ENCODE results near the gene FIGNL2. TPM values are rescaled to one million over a fixed set of nuclear protein-coding genes. Genes with fewer than 3 reads are reported as not detected.

The FIGNL2 gene
- total and polyA plus RNA-seq, 9 of the 15 experiments (the other 6 are each of a cell fraction or from before 2014, with no cell fraction given) = 0.01 TPM; not detected in 8

DNA sequence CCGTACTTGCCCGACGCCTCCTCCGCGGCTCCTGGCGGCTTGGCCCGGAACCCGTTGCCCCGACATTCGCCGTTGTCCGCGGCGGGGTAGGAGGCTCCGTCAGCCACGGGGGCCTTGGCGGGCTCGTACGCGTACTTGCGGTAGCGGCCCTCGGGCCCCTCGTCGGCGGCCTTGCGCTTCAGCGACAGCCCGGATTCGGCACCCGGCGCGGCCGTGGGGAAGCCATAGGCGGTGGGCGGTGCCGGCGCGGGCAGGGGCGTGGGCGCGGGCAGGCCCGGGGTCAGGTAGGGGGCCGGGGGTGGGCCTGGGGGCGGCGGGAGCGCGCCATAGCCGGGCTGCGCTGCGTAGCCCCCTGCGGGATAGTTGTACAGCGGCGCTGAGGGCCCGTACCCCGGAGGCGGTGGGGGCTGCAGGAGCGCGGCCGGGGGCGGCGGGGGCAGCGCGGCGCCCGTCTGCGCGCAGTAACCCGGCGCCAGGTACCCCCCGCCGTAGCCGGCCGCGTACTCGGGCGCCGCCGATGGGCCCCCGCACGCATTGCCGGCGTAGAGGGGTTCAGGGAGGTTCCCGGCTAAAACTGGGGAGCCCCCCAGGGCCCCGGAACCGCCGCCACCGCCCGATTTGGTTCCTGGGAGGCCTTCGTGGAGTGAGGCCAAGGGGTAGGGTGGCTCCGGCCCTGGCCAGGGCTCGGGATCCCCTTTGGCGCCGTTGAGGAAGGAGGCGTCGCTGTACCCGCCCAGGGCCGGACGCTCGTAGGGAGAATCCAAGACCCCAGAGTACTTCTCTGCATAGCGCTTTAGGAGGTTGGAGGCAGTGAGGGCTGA, 26.9 kb downstream of the FIGNL2 start:
- no peak for DNase-seq (ENCODE audit: extremely low read depth in 1 of 4, low spot score in 3 of 4)
- H3K4me2 ChIP-seq (ENCODE audit: insufficient read depth, low read length) = no peak overlapping the region
- no peak for ATAC-seq
- H3K27me3 ChIP-seq (ENCODE audit: control insufficient read depth in 2 of 2, insufficient read depth in 2 of 2, low read length in 2 of 2) = peaks cover 5 to 69% of the 10 kb centered on the region in 2 experiments; a peak in 4 of 5 replicates
- H3K27ac ChIP-seq (ENCODE audit: extremely low read depth, low read depth, low read length) = no peak overlapping the region
- H3K9me3 ChIP-seq (replicated peaks; ENCODE audit: control insufficient read depth, insufficient read depth, low read depth, low read length) = no peaks in the 10 kb centered on the region
- H3K4me1 ChIP-seq (replicated peaks in 1 of 2; ENCODE audit: control insufficient read depth in 2 of 2, insufficient read depth in 2 of 2, low read length in 2 of 2) = peaks cover 0 to 19% of the 10 kb centered on the region in 2 experiments; a peak in 2 of 5 replicates
- FAIRE-seq = no peak
- 72% methylated on average over 13 of the region's 101 CpGs for WGBS (ENCODE audit: insufficient coverage, low coverage, missing lambda C conversion rate)
- in situ Hi-C loops (cut with MboI) = no loop called here
- no peak overlapping the region for H3K9ac ChIP-seq (ENCODE audit: insufficient read depth in 1 of 2, low read depth in 2 of 2, low read length in 2 of 2)
- H3K36me3 ChIP-seq (ENCODE audit: control insufficient read depth, insufficient read depth, low read length) = no peaks in the 10 kb centered on the region
- no peaks in the 10 kb centered on the region for H4K20me1 ChIP-seq (replicated peaks; ENCODE audit: control insufficient read depth, insufficient read depth, low read length)
- ChIA-PET CTCF (ENCODE audit: low intra/inter-chr PET ratio) (no interaction called here), POLR2A (no interaction called here)
- no TSS peak for BruUV-seq (replicated peaks)
- no peak for TF ChIP-seq ZNF41 (CRISPR knock-in tag; conservative IDR thresholded peaks at IDR 0.05)
- TF ChIP-seq, protein P1, sequence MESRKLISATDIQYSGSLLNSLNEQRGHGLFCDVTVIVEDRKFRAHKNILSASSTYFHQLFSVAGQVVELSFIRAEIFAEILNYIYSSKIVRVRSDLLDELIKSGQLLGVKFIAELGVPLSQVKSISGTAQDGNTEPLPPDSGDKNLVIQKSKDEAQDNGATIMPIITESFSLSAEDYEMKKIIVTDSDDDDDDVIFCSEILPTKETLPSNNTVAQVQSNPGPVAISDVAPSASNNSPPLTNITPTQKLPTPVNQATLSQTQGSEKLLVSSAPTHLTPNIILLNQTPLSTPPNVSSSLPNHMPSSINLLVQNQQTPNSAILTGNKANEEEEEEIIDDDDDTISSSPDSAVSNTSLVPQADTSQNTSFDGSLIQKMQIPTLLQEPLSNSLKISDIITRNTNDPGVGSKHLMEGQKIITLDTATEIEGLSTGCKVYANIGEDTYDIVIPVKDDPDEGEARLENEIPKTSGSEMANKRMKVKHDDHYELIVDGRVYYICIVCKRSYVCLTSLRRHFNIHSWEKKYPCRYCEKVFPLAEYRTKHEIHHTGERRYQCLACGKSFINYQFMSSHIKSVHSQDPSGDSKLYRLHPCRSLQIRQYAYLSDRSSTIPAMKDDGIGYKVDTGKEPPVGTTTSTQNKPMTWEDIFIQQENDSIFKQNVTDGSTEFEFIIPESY (CRISPR knock-in tag; IDR thresholded peaks at IDR 0.05) = peak; percentile 71
- H3K4me3 ChIP-seq = no peak overlapping the region
- no peak overlapping the region for H2AFZ ChIP-seq (ENCODE audit: low read depth, low read length)
- H3K79me2 ChIP-seq (ENCODE audit: control insufficient read depth, insufficient read depth, low read length) = no peaks in the 10 kb centered on the region
- no peaks in the 10 kb centered on the region for H3K9me1 ChIP-seq (ENCODE audit: control insufficient read depth, insufficient read depth, low read length)
- intact Hi-C loops (cut with micrococcal nuclease) = loop anchor here (5.0 to 10.0 kb wide), 3 partner anchors 56 to 399 kb away; partner anchors contain the start of gene SLC4A8

Measured in K562 (cell line).